ENCODE data around the gene PSMB11.

DNA sequence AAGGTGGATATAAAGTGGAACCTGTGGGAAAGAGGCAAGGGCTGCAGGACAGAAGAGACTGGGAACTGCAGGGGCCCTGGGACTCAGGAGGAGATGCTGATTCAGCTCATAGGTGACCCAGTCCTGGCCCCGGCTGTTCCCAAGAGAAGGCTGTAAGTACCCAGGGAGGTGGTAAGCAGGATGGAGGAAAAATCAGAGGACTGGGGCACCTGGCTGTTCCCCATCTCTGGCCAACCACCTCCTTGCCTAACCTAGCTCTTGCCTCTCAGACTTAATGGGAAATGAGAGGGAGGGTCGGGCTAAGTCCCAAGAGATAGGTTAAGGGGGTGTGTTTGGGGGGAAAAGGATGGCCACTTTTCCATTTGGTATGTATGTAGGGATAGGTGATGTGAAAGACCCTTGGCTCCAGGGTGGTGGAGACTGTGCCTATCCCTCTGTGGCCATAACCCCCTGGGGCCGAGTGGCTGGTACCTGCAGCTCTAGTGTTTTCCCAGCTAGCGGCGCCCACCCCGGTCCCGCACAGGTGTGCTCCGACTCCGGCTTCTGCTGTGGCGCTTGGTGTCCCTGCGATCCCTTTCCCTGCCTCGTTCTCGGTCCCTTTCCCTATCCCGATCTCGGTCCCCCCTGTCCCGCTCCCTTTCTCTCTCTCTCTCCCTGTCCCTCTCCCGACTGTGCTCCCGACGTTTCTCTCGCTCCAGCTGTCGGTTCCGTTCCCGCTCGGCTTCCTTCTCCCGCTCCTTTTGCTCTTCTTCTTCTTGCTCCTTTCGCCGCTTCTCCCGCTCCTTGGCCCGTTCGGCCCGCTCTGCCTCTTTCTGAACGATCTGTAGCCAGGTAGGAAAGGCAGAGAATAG is 16.9 kb downstream of the PSMB11 start:
- TF ChIP-seq EZH2phosphoT487 (IDR thresholded peaks at IDR 0.05; ENCODE audit: borderline replicate concordance, low read length) = no peak
- TF ChIP-seq, protein P1, sequence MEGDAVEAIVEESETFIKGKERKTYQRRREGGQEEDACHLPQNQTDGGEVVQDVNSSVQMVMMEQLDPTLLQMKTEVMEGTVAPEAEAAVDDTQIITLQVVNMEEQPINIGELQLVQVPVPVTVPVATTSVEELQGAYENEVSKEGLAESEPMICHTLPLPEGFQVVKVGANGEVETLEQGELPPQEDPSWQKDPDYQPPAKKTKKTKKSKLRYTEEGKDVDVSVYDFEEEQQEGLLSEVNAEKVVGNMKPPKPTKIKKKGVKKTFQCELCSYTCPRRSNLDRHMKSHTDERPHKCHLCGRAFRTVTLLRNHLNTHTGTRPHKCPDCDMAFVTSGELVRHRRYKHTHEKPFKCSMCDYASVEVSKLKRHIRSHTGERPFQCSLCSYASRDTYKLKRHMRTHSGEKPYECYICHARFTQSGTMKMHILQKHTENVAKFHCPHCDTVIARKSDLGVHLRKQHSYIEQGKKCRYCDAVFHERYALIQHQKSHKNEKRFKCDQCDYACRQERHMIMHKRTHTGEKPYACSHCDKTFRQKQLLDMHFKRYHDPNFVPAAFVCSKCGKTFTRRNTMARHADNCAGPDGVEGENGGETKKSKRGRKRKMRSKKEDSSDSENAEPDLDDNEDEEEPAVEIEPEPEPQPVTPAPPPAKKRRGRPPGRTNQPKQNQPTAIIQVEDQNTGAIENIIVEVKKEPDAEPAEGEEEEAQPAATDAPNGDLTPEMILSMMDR (IDR thresholded peaks at IDR 0.05; ENCODE audit: low read depth, low read length, poor library complexity, severe bottlenecking) = no peak
